Measurements from ENCODE around the gene ACOX3. TPM values are rescaled to one million over a fixed set of nuclear protein-coding genes. Genes with fewer than 3 reads are reported as not detected.

Gene ACOX3
- total RNA-seq, 2 experiments from 2014 or later, result 18.2 to 20.4 TPM

GRCh38 chr4:8381814-8382581, 58.5 kb downstream of the ACOX3 start:
- POLR2A ChIA-PET, result no interaction called here
- CTCF ChIA-PET, result no interaction called here

- POLR2A ChIA-PET, result no interaction called here
- CTCF ChIA-PET, result no interaction called here
These were observed 59.8 kb downstream of the ACOX3 start for GRCh38 chr4:8380511-8381415.

- ChIA-PET POLR2A (no interaction called here), CTCF (no interaction called here)
These were observed 60.8 kb downstream of the ACOX3 start for GRCh38 chr4:8379771-8380170.

- POLR2A ChIA-PET, result no interaction called here
- CTCF ChIA-PET, result no interaction called here
These were observed 61.2 kb downstream of the ACOX3 start for GRCh38 chr4:8379281-8379680.

GRCh38 chr4:8378776-8379175, 61.7 kb downstream of the ACOX3 start:
- CTCF ChIA-PET, result no interaction called here
- POLR2A ChIA-PET, result no interaction called here

GRCh38 chr4:8378101-8378724, 62.3 kb downstream of the ACOX3 start:
- ChIA-PET POLR2A (no interaction called here), CTCF (no interaction called here)

- POLR2A ChIA-PET, result interaction anchor here (0.6 kb wide), 1 partner anchor 9 kb away, joined by 3 read pairs; no protein-coding TSS in a partner anchor
- CTCF ChIA-PET, result no interaction called here
These were observed 63.1 kb downstream of the ACOX3 start for GRCh38 chr4:8377103-8378075.

- ChIA-PET POLR2A (interaction anchor here (0.6 kb wide), 1 partner anchor 8 kb away, joined by 3 read pairs; no protein-coding TSS in a partner anchor), CTCF (no interaction called here)
These were observed 64.0 kb downstream of the ACOX3 start for GRCh38 chr4:8376361-8377102.

- CTCF ChIA-PET, result no interaction called here
These were observed 65.5 kb downstream of the ACOX3 start for GRCh38 chr4:8374851-8375649.

GRCh38 chr4:8373973-8374545, 66.5 kb downstream of the ACOX3 start:
- POLR2A ChIA-PET, result no interaction called here
- CTCF ChIA-PET, result no interaction called here

More at GRCh38 chr4:8374851-8375649, 65.5 kb downstream of the ACOX3 start:
- POLR2A ChIA-PET, result no interaction called here

- ChIA-PET CTCF (no interaction called here), POLR2A (no interaction called here)
These were observed 67.1 kb downstream of the ACOX3 start for GRCh38 chr4:8373270-8373972.

GRCh38 chr4:8372506-8372905, 68.0 kb downstream of the ACOX3 start:
- ChIA-PET CTCF (no interaction called here), POLR2A (no interaction called here)

- POLR2A ChIA-PET, result no interaction called here
- CTCF ChIA-PET, result no interaction called here
These were observed 68.9 kb downstream of the ACOX3 start for GRCh38 chr4:8371596-8371995.

GRCh38 chr4:8370835-8371595, 69.5 kb downstream of the ACOX3 start:
- ChIA-PET POLR2A (no interaction called here), CTCF (no interaction called here)

- ChIA-PET POLR2A (no interaction called here), CTCF (no interaction called here)
These were observed 70.3 kb downstream of the ACOX3 start for GRCh38 chr4:8370106-8370787.
